Mesodermal cell (in vitro differentiated cells): ENCODE results near the gene INSYN2A.

ENCODE experiments used
- H3K27ac ChIP-seq: 2 replicates; pipeline ENCODE4 v1.7.0; 2013; ENCODE audit warnings: mild to moderate bottlenecking, low read depth, low read length, moderate library complexity; ENCODE audit not compliant: severe bottlenecking
- H3K36me3 ChIP-seq: 2 replicates; pipeline ENCODE4 v1.7.1; 2013; ENCODE audit warnings: mild to moderate bottlenecking, low read length, moderate library complexity; ENCODE audit not compliant: control insufficient read depth, insufficient read depth
- H3K4me1 ChIP-seq: one replicate; pipeline ENCODE4 v1.7.1; 2013; ENCODE audit warnings: mild to moderate bottlenecking, low read length; ENCODE audit not compliant: insufficient read depth, control insufficient read depth, poor library complexity, severe bottlenecking
- H3K4me3 ChIP-seq: 2 replicates; pipeline ENCODE4 v1.7.0; 2013; ENCODE audit warnings: low read length, control low read depth, mild to moderate bottlenecking; ENCODE audit not compliant: insufficient read depth, poor library complexity, severe bottlenecking; ENCODE audit errors: extremely low read depth
- H3K9me3 ChIP-seq: 2 replicates; pipeline ENCODE4 v1.7.1; 2013; ENCODE audit warnings: mild to moderate bottlenecking, low read length, moderate library complexity; ENCODE audit not compliant: control insufficient read depth
- WGBS, 2 experiments: methylation state at CpG; one replicate each; pipeline ENCODE4 v1.1.5; 2013; ENCODE audit warnings: missing lambda C conversion rate in 2 of 2; ENCODE audit not compliant: insufficient coverage in 2 of 2; 5-methylcytosine and 5-hydroxymethylcytosine counted together

The INSYN2A gene

GRCh38 chr10:127154831-127155620 lies 41.4 kb downstream of the INSYN2A start:
- WGBS, 2 experiments = 95 to 96% methylated on average over 6 to 8 of the region's 9 CpGs
- Histone ChIP-seq H3K36me3 (no peaks in the 10 kb centered on the region), H3K9me3 (no peaks in the 10 kb centered on the region), H3K27ac (no peak overlapping the region), H3K4me3 (no peak overlapping the region), H3K4me1 (peaks cover 14% of the 10 kb centered on the region)

DNA sequence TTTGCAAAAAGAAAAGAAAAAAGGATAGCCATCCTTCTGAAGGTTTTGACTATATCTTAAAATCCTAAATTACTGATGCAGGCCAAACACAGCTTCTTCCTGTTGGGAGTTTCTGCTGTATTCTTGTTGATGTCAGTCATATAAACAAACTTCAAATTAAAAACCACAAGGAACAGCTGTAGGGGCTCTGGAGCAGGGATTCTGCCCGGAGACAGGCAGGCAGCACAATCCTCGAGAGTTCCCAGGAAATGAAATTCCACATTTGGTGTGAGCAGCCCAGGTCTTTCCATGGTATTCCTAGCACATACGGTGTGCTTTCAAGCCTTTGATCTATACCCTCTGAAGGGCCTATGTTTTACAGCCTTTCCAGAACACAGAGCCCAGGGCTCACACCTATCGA lies 43.2 kb downstream of the INSYN2A start:
- 80 to 88% methylated on average over 3 to 4 of the region's 4 CpGs for WGBS, 2 experiments
- no peaks in the 10 kb centered on the region for H3K9me3 ChIP-seq
- no peak overlapping the region for H3K27ac ChIP-seq

DNA sequence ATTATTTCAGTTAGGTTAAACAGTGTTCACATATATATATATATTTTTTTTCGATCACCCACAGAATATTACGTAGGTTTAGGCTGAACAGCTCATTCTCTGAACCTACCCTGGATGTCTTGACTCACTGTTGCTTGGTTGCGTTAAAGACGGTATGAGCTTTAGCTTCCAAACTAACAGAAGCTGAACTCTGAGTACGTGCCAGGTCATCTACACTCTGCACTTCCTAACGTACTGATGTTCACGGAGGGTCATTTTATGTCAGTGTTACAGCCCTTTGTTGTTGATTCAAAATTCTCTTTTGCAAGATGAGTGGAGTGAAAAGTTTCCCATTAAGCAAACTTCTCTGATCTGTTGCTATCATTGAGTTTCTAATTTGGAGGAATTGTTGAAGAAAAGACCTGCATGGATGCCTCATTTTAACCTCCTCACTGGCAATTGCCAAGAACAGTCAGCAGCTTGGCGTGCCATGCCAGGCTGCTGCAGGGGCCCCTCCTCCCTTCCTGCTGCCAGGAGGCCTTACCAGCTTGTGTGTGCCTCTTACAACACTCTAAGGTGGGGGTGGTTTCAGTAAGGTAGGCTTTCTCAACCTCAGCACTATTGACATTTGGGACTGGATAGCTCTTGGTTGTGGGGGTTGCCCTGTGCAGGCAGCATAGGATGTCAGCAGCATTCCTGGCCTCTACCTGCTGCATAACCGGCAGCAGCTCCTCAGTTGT lies 44.3 kb downstream of the INSYN2A start:
- H3K36me3 ChIP-seq = no peaks in the 10 kb centered on the region
- no peak overlapping the region for H3K4me3 ChIP-seq
- 90 to 91% methylated on average over 6 to 7 of the region's 9 CpGs for WGBS, 2 experiments
- H3K4me1 ChIP-seq = peaks cover 27% of the 10 kb centered on the region
- no peaks in the 10 kb centered on the region for H3K9me3 ChIP-seq
- no peak overlapping the region for H3K27ac ChIP-seq

More for the DNA sequence above, 43.2 kb downstream of the INSYN2A start:
- Histone ChIP-seq H3K4me1 (peaks cover 27% of the 10 kb centered on the region), H3K36me3 (no peaks in the 10 kb centered on the region), H3K4me3 (no peak overlapping the region)

DNA sequence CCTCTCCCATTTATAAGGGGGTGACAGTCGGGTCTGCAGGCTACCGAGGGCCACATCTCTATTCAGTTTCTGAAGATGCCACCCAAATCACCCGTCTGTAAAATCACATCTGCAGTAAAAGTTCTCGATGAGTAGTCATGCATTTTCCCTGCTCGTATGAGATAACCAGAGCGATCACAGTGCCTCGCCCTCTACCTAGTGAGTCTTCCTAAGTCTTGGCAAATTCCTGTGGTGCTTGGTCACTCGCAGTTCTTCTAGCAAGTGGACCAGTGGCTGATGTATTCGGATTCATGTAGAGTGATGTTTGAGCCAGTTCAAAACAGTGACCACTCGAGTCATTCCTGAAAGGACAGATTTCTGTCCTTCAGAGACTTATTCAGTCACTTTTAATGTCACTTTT lies 44.9 kb downstream of the INSYN2A start:
- WGBS, 2 experiments = 95% methylated on average over 8 to 9 of the region's 10 CpGs
- Histone ChIP-seq H3K4me3 (no peak overlapping the region), H3K36me3 (no peaks in the 10 kb centered on the region), H3K4me1 (peaks cover 27% of the 10 kb centered on the region), H3K27ac (no peak overlapping the region), H3K9me3 (no peaks in the 10 kb centered on the region)

DNA sequence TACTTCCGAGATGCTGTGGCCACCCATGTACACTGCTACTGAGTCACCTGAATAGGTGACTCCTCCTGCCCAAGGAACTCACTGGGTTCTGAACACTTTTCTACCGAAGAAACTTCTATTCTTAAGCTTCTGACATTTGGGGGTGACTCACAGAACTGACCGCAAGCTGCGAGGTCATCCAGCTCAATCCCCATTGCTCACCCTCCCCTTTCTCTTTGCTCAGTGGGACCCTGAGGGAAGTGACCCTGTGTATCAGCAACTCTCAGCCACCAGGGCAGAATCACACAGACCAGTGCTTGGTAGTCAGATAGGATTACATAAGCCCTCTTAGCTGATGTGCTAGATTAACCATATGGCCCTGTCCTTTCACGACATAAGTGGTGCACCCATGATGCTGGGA lies 46.3 kb downstream of the INSYN2A start:
- 51 to 61% methylated on average over 4 to 5 of the region's 5 CpGs for WGBS, 2 experiments
- Histone ChIP-seq H3K9me3 (no peaks in the 10 kb centered on the region), H3K27ac (no peak overlapping the region), H3K4me1 (peaks cover 34% of the 10 kb centered on the region), H3K36me3 (no peaks in the 10 kb centered on the region), H3K4me3 (no peak overlapping the region)

DNA sequence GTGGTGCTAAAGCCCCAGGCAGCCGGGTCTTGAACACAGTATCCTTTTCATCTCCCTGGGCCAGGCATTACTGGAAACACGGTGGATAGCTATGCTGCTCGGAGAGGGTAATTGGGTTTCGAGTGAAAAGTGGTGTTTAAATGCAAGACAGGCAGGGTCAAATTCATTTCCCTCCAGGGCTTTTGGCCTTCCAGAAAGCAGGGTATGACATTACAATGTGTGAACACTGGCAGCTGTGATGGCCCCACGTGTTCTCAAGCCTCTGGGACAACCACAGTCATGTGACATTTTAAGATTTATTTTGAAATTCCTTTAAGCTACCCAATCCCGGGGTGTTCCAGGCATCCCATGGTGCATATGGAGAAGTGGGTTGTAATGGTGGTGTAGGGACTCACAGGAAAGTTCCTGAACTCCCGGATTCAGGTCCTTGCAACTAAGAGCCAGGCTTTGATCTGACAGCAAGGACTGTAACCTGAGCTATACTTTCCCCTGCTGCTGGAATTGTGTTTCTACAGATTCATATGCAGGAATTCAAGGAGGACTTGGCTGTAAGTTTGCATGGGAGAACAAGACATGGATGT lies 46.8 kb downstream of the INSYN2A start:
- Histone ChIP-seq H3K27ac (peak overlapping the region; percentile 51), H3K4me3 (no peak overlapping the region), H3K9me3 (no peaks in the 10 kb centered on the region), H3K36me3 (no peaks in the 10 kb centered on the region), H3K4me1 (peaks cover 39% of the 10 kb centered on the region)
- 60 to 80% methylated on average over 5 to 7 of the region's 7 CpGs for WGBS, 2 experiments

- Histone ChIP-seq H3K36me3 (peaks cover 1% of the 10 kb centered on the region), H3K9me3 (no peaks in the 10 kb centered on the region), H3K4me3 (no peak overlapping the region), H3K4me1 (peaks cover 39% of the 10 kb centered on the region), H3K27ac (peak overlapping the region; percentile 51)
- 56 to 78% methylated on average over 1 to 2 of the region's 2 CpGs for WGBS, 2 experiments
Measured at GRCh38 chr10:127148933-127149220, 47.5 kb downstream of the INSYN2A start.

DNA sequence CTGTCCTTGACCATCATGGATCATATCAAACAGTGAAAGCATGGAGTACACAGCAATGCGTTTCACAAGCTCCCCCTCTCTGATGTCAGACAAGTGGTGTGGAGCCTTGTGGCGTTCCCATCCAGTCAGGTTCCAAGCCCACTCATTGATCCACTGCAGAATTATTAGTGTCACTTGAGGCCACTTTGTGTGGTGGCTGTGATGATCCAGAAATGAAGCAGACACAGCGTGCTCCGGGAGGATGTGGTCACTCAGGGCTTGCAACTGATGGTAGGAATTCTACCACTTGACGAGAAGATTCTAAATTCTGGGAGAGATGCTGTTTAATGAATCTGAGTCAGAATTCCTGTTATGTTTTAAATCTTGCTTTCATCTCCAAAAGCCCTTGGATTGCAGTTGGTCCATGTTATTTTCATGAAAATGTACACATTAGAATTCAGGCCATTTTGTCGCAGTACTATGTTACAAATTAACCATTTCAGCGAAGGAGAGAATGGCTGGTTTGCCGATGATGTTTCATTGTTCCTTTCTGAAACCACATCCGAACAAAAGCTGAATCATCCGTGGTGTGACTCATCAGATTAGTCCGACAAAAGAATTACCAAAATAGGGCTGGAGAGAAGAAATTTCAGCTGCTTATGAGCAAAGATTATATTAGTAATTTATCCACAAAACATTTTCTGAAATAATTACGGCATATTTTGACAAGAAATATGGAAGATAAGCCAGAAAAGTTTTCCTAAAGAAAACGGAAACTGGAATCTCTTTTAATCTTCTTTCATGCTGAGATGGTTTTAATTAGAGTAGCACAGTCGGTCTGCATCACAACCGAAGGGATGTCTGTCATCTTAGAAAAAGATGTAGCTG lies 48.1 kb downstream of the INSYN2A start:
- Histone ChIP-seq H3K27ac (peak overlapping the region; percentile 51), H3K9me3 (no peaks in the 10 kb centered on the region), H3K36me3 (peaks cover 3% of the 10 kb centered on the region), H3K4me1 (peaks cover 39% of the 10 kb centered on the region), H3K4me3 (no peak overlapping the region)
- 79 to 92% methylated on average over 7 to 8 of the region's 15 CpGs for WGBS, 2 experiments

DNA sequence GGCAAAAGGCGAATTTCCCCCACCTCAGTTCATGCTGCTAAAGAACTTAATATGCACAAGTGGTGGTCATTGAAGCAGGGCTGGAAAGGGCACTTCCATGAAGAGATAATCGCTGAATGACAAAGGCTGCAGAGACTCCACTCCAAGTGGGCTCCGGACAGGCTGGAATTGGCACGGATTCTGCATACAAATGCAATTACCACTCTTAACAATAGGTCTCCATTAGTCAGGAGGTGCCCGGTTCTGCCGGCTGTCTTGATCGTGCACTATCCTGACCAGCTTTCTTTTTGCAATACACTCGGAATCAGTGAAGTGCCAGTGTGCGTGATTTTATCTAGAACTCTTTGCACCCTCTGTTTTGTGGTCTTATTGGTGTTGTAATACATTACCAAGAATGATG lies 49.7 kb downstream of the INSYN2A start:
- Histone ChIP-seq H3K36me3 (peaks cover 3% of the 10 kb centered on the region), H3K27ac (no peak overlapping the region), H3K4me3 (no peak overlapping the region), H3K4me1 (peaks cover 32% of the 10 kb centered on the region), H3K9me3 (no peaks in the 10 kb centered on the region)
- WGBS, 2 experiments = 88 to 93% methylated on average over 3 to 5 of the region's 9 CpGs
